IPS-18a (cell line): Measurements from ENCODE around the gene SIK3.
"Not testable (repeated sequence)": the region's sequence is repeated elsewhere in the genome, so short reads cannot be mapped to it uniquely, and the experiment has no call there.

ENCODE experiments used
- H3K27ac ChIP-seq: one replicate; pipeline ENCODE4 v1.5.1; 2013; ENCODE audit warnings: low read length
- H3K27me3 ChIP-seq: one replicate; pipeline ENCODE4 v1.6.1; 2013; ENCODE audit warnings: mild to moderate bottlenecking, low read length; ENCODE audit not compliant: control insufficient read depth, insufficient read depth
- H3K36me3 ChIP-seq: one replicate; pipeline ENCODE4 v1.6.1; 2013; ENCODE audit warnings: low read depth, low read length; ENCODE audit not compliant: control insufficient read depth
- H3K4me1 ChIP-seq: one replicate; pipeline ENCODE4 v1.6.1; 2013; ENCODE audit warnings: low read depth, low read length; ENCODE audit not compliant: control insufficient read depth
- H3K4me3 ChIP-seq: one replicate; pipeline ENCODE4 v1.5.1; 2013; ENCODE audit warnings: low read length
- H3K9ac ChIP-seq: one replicate; pipeline ENCODE4 v1.6.1; 2013; ENCODE audit warnings: mild to moderate bottlenecking, low read length, moderate library complexity
- H3K9me3 ChIP-seq: one replicate; pipeline ENCODE4 v1.6.1; 2013; ENCODE audit warnings: low read depth, low read length; ENCODE audit not compliant: control insufficient read depth

SIK3 gene

GRCh38 chr11:116837231-116838091 is 260.8 kb downstream of the SIK3 start, which contains the start of gene APOA1:
TSS of gene APOA1 (minus strand) at chr11:116837622. CDS start at chr11:116837387, 235 bp downstream.
- Histone ChIP-seq H3K27me3 (peaks cover 10% of the 10 kb centered on the region), H3K4me3 (no peak within 1 kb of the TSS), H3K4me1 (peaks cover 3% of the 10 kb centered on the region), H3K27ac (no peak within 1 kb of the TSS), H3K9ac (no peak within 1 kb of the TSS), H3K36me3 (no peaks in the 10 kb centered on the region), H3K9me3 (no peaks in the 10 kb centered on the region)

DNA sequence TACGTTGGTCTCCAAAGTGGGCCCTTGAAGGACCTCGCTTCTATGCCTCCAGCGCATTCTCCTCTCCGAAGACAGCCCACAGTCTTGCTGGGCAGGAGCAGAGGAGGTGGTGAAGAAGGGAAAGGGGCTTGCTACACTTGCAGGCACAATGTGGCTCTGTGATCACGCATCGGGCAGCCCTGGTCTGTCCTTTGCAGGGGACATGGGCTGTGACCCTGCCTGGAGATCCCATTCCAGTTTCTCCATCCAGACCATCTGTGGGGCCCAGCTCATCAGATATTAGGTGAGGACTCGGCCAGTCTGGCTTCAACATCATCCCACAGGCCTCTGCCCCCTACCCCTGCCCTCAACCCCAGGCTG is 261.6 kb downstream of the SIK3 start:
- no peak overlapping the region for H3K27ac ChIP-seq
- peaks cover 3% of the 10 kb centered on the region for H3K4me1 ChIP-seq
- no peak overlapping the region for H3K9ac ChIP-seq

GRCh38 chr11:116835791-116836631 is 262.2 kb downstream of the SIK3 start:
- no peak overlapping the region for H3K9ac ChIP-seq
- peak overlapping the region; percentile 56 for H3K4me3 ChIP-seq
- H3K36me3 ChIP-seq = no peaks in the 10 kb centered on the region
- H3K27ac ChIP-seq = no peak overlapping the region
- H3K27me3 ChIP-seq = peaks cover 10% of the 10 kb centered on the region
- no peaks in the 10 kb centered on the region for H3K9me3 ChIP-seq
- peaks cover 3% of the 10 kb centered on the region for H3K4me1 ChIP-seq

More for the DNA sequence above, 261.6 kb downstream of the SIK3 start:
- no peak overlapping the region for H3K4me3 ChIP-seq
- no peaks in the 10 kb centered on the region for H3K36me3 ChIP-seq
- H3K27me3 ChIP-seq = peaks cover 10% of the 10 kb centered on the region
- H3K9me3 ChIP-seq = no peaks in the 10 kb centered on the region

DNA sequence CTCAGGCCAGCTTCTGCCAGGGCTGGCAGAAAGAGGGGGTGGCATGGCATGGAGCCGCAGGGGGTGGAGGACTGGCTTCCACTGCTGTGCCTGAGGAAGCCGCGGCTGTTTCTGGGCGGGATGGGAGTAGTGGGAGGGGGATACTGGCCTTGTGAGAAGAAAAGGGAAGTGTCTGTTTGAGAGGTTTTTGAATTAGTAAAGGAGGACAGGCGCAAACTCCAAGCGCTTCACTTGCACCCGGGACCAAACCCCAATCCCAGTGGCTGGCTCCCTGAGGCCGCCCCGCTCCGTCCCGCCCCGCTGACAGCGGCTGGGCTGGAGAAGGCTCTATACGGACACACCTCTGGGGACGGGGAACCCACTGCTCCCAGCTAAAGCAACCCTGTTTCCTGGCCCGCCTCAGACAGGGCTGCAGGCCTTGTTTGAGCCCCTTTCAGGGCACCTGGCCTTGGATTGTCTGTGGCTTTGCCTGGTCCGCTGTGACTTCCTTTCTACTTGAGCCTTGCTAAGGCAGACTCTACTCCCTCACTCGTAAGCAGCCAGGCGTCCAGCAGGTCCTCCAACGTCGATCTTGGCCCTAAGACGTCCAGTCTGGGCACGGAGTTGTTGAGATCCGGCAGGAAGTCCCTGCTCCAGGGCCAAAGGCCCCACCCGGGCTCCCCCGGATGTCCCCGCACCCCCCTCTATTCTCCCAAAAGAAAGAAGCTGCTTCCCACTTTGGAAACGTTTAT is 263.0 kb downstream of the SIK3 start:
- Histone ChIP-seq H3K27me3 (peaks cover 10% of the 10 kb centered on the region), H3K9ac (no peak overlapping the region), H3K4me3 (peak overlapping the region; percentile 56), H3K36me3 (no peaks in the 10 kb centered on the region), H3K4me1 (peaks cover 3% of the 10 kb centered on the region), H3K27ac (no peak overlapping the region), H3K9me3 (no peaks in the 10 kb centered on the region)

- not testable (repeated sequence) for H3K9ac ChIP-seq, H3K9me3 ChIP-seq, H3K36me3 ChIP-seq, H3K4me1 ChIP-seq, H3K27ac ChIP-seq, H3K4me3 ChIP-seq
- H3K27me3 ChIP-seq = peaks cover 10% of the 10 kb centered on the region
Observed at GRCh38 chr11:116834535-116835041, 263.6 kb downstream of the SIK3 start.

- Histone ChIP-seq H3K9me3 (no peaks in the 10 kb centered on the region), H3K4me1 (peaks cover 3% of the 10 kb centered on the region), H3K27me3 (peaks cover 10% of the 10 kb centered on the region), H3K36me3 (no peaks in the 10 kb centered on the region), H3K27ac (no peak overlapping the region), H3K4me3 (no peak overlapping the region), H3K9ac (no peak overlapping the region)
Observed at GRCh38 chr11:116833816-116834534, 264.3 kb downstream of the SIK3 start.

DNA sequence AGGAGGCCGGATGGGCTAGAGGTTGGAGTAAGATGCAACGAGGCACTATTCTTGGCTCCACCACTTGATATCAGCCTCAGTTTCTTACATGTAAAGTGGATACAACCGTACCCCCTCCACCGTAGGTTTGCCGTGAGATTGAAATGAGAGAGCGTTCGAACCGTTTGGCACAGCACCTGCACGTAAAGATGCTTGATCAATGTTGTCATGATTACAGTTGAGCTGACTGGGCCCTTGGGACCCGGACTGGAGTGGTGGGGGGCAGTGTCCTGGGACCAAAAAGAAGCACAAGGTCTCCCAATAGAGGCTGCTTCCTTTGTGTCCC is 264.8 kb downstream of the SIK3 start:
- Histone ChIP-seq H3K4me1 (peaks cover 3% of the 10 kb centered on the region), H3K27ac (no peak overlapping the region), H3K36me3 (no peaks in the 10 kb centered on the region), H3K9ac (no peak overlapping the region), H3K27me3 (peaks cover 10% of the 10 kb centered on the region), H3K4me3 (no peak overlapping the region), H3K9me3 (no peaks in the 10 kb centered on the region)

DNA sequence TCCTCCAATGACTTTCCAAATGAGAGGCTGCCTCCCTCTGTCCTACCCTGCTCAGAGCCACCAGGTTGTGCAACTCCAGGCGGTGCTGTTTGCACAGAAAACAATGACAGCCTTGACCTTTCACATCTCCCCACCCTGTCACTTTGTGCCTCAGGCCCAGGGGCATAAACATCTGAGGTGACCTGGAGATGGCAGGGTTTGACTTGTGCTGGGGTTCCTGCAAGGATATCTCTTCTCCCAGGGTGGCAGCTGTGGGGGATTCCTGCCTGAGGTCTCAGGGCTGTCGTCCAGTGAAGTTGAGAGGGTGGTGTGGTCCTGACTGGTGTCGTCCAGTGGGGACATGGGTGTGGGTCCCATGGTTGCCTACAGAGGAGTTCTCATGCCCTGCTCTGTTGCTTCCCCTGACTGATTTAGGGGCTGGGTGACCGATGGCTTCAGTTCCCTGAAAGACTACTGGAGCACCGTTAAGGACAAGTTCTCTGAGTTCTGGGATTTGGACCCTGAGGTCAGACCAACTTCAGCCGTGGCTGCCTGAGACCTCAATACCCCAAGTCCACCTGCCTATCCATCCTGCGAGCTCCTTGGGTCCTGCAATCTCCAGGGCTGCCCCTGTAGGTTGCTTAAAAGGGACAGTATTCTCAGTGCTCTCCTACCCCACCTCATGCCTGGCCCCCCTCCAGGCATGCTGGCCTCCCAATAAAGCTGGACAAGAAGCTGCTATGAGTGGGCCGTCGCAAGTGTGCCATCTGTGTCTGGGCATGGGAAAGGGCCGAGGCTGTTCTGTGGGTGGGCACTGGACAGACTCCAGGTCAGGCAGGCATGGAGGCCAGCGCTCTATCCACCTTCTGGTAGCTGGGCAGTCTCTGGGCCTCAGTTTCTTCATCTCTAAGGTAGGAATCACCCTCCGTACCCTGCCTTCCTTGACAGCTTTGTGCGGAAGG is 265.6 kb downstream of the SIK3 start:
- peaks cover 10% of the 10 kb centered on the region for H3K27me3 ChIP-seq
- H3K4me1 ChIP-seq = no peaks in the 10 kb centered on the region
- no peak overlapping the region for H3K27ac ChIP-seq
- H3K36me3 ChIP-seq = no peaks in the 10 kb centered on the region
- no peak overlapping the region for H3K4me3 ChIP-seq
- H3K9me3 ChIP-seq = no peaks in the 10 kb centered on the region
- no peak overlapping the region for H3K9ac ChIP-seq

- H3K27ac ChIP-seq = no peak overlapping the region
- H3K9ac ChIP-seq = no peak overlapping the region
- H3K36me3 ChIP-seq = no peaks in the 10 kb centered on the region
- H3K9me3 ChIP-seq = no peaks in the 10 kb centered on the region
- H3K4me1 ChIP-seq = no peaks in the 10 kb centered on the region
- H3K27me3 ChIP-seq = peaks cover 10% of the 10 kb centered on the region
- no peak overlapping the region for H3K4me3 ChIP-seq
Observed at GRCh38 chr11:116831790-116832349, 266.4 kb downstream of the SIK3 start.
